GM12874 (cell line): ENCODE data around the gene PIPOX.

ENCODE experiments used
- TF ChIP-seq, protein P1 (sequence below): IDR thresholded peaks from 2 replicates; pipeline ENCODE4 v1.5.1; 2011; ENCODE audit warnings: low read depth, mild to moderate bottlenecking, control low read depth, low read length, moderate library complexity; ENCODE audit not compliant: insufficient read depth

Gene PIPOX

DNA sequence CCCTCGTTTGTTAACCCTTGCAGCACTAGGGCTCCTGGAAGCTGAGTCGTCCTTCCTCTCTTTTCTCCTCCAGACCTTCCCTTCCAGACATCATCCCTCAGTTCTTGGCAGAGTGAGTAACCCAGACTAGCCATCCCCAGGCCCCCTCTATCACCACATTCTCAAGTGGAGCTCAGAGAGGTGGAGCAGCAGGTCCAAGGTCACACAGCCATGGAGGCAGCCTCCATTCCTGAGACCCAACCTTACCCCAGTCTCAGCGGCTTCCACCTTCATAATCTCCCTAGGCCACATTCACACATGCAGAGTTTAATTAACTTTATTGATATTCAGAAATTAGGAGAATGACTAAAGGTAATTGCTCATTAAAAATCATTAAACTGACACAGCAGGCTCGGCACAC lies 40.1 kb upstream of the PIPOX start:
- TF ChIP-seq, protein P1, sequence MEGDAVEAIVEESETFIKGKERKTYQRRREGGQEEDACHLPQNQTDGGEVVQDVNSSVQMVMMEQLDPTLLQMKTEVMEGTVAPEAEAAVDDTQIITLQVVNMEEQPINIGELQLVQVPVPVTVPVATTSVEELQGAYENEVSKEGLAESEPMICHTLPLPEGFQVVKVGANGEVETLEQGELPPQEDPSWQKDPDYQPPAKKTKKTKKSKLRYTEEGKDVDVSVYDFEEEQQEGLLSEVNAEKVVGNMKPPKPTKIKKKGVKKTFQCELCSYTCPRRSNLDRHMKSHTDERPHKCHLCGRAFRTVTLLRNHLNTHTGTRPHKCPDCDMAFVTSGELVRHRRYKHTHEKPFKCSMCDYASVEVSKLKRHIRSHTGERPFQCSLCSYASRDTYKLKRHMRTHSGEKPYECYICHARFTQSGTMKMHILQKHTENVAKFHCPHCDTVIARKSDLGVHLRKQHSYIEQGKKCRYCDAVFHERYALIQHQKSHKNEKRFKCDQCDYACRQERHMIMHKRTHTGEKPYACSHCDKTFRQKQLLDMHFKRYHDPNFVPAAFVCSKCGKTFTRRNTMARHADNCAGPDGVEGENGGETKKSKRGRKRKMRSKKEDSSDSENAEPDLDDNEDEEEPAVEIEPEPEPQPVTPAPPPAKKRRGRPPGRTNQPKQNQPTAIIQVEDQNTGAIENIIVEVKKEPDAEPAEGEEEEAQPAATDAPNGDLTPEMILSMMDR, result no peak

DNA sequence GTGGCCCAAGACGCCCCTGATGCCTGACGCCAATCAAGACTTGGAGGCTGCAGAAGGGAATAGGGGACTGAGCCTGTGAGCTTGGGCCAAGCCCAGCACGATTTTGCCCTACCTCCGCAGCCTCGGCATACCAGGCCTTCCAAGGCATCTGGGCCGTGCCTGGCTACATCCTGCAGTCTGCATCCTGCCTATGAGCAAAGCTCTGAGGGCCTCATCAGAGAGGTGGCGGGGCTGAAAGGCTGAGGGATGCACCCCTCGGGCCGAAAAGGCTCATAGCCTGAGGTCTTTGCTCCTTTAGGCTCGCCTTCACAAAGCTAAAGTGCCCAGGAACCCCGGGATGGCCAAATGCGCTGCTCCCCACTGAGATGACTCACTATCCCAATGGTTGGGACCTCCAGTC lies 39.7 kb upstream of the PIPOX start:
- TF ChIP-seq, protein P1, result no peak

DNA sequence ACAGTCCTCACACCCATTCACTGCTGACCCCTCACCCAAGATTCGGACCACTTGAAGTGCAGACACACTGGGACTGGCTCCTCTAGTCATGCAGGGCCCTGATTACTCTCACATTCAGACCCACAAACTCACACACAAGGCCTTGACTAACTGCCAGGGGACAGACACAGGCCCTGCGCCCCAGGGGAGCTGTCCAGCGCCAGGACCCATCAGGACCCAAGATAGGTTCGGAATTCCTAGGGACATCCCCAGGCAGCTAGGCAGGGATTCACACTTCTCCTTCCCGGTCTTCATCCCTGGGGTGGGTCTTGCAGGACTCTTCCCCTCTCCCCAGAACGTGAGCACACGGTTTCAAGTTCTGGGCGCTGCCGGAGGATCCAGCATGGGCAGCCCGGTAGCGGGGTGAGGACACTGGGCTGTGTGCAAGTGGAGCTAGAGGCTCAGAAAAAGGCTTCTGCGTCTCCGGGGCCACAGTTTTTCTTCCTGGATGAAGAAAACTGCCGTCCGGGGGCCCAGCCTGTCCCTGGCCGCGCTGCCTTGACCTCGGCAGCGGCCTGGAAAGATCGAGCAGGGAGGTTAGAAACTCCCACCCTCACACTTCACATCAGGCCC lies 38.8 kb upstream of the PIPOX start:
- TF ChIP-seq, protein P1, result no peak

DNA sequence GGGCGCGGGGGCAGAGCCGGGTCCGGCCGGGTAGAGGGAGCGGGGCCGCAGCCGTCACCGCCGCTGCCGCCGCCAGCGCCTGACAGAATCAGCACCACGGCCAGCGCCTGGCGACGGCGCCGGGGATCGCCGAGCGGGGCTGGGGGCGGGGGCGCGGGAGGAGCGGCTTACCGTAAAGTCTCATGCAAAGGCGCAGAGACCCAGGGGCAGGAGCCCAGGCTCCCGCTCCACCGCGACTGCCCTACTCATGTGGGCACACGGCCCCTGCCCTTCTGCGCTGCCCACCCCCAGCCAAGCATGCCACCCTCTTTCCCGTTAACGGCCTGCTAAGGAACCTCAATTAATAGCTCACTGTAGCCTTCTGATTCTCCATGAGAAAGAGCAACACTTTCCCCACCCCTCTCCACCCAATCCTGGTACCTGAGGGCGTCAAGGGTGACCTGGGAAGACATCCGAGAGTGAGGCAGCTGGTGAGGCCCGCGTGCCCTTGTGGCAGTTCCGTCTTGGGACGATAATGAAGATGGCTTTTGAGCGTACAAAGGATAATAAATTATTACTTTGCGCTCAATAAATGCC lies 36.9 kb upstream of the PIPOX start, which contains the start of gene SEZ6:
Gene SEZ6, minus strand, starts transcription at position 98 of the 576 bp plus-strand sequence. CDS start 164 bp downstream, outside the sequence.
- TF ChIP-seq, protein P1, result no peak

DNA sequence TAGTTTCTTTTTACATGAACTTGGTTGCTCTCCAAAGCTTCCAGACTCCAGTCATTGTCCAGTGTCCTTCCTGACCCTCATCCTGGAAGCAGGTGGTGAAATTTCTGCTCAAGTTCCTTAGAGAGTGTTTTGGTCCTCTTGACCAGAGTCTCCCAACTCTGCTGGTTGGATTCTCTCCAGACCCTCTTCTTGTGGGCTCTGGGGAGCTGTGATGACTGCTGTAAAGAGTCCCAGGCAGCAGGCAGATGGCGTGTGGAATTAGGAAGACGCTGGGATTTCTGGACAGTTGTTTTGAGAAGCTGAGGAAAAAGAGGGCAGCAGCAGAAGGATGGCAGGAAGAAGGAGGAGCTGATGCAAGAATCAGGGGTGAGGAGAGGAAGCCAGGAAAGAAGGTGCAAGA lies 35.5 kb upstream of the PIPOX start:
- TF ChIP-seq, protein P1, result no peak

DNA sequence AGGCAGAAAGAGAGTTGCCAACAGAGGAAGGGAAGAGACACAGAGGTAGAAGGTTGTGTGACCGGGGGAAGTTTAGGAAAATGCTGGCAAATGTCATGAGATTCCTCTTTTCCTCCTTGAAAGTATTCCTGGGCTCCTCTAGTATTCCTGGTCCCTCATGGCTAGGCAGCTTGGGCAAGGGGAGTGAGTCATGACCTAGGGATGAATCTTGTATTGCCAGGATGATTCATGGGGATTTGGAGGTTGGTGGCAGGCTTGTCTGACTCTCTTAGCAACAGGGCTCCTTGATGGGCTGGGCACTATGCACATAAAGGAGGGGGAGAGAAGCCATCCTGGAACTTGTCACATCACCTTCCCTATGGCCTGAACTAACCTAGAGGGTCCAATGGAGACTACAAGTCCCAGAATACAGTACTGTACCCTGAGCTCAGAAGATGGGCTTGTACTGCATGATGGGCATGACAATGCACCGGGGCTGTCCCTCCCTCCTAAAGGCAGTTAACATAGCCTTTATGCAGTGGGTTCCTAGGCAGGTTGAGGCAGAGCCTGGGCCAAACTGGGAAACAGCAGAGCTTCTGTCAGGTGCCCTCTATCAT lies 35.0 kb upstream of the PIPOX start:
- TF ChIP-seq, protein P1, result no peak

DNA sequence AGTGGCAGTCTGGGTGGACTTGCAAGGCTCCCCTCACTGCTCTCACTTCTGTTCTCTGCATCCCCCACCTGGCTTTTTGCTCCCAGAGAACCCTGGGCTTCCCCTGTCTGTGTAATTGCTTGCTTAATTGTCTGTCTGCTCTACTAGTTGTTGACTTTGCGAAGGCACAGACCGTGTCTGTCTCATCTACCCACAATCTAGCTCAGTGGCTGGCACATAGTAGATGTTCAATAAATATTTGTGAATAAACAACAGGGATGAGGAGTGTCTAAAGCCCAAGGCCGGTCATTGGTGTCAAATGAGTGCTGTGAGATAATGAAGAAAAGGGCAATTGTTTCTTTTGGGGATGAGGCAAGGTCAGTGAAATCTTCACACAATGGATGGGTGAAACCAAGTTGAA lies 34.4 kb upstream of the PIPOX start:
- TF ChIP-seq, protein P1, result no peak
